HL-60 (cell line): ENCODE results near the gene DSG3.

Experiments
- CTCF ChIP-seq: IDR thresholded peaks from one replicate; pipeline ENCODE4 v1.5.1; 2011; ENCODE audit warnings: low read length, control low read depth, inconsistent platforms; ENCODE audit not compliant: insufficient read depth
- GABPA ChIP-seq: IDR thresholded peaks from 2 replicates; pipeline ENCODE4 v1.6.1; 2012; ENCODE audit warnings: low read depth
- POLR2AphosphoS5 ChIP-seq: IDR thresholded peaks from 2 replicates; pipeline ENCODE4 v1.6.1; 2012; ENCODE audit warnings: low read depth
- SPI1 ChIP-seq: IDR thresholded peaks from 2 replicates; pipeline ENCODE4 v1.6.1; 2012; ENCODE audit warnings: low read depth, mild to moderate bottlenecking, borderline replicate concordance
- TF ChIP-seq, protein P1 (sequence below): IDR thresholded peaks from 2 replicates; pipeline ENCODE4 v1.6.1; 2012; ENCODE audit warnings: low read depth; ENCODE audit not compliant: insufficient replicate concordance

DNA sequence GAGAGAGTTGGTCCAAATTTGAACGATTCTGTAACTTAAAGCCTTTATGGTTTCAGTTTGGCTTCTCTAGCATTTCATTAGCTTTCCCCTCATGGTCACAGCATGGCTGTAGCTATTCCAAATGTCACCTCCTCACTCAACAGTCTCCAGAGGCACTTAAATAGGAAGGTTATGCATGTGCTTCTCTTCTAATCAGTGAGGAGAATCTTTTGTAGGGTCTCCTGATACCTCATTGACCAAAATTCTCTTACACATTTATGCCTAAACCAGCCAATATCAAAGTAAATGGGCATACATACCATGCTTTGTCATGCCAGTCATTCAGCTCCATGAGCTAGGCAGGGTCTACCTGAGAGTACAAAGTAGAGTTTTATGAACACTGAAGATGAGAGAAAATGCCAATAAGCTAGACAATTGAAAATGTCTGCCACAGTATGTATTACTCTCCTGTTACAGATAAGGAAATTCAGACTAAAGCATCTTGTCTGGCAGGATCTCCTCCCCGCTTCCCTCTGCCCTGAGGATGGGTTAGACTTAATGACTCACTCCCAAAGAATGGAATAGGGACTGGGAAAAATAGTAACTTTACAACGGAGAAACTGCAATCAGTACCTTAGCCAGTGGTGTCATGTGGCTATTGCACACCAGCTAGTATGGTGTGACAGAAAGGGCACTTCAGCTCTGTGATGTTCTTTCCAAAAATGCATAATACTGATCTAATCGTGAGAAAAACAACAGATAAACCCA, 65.8 kb downstream of the DSG3 start:
- TF ChIP-seq CTCF (no peak), POLR2AphosphoS5 (no peak), SPI1 (no peak), GABPA (no peak)
- TF ChIP-seq, protein P1, sequence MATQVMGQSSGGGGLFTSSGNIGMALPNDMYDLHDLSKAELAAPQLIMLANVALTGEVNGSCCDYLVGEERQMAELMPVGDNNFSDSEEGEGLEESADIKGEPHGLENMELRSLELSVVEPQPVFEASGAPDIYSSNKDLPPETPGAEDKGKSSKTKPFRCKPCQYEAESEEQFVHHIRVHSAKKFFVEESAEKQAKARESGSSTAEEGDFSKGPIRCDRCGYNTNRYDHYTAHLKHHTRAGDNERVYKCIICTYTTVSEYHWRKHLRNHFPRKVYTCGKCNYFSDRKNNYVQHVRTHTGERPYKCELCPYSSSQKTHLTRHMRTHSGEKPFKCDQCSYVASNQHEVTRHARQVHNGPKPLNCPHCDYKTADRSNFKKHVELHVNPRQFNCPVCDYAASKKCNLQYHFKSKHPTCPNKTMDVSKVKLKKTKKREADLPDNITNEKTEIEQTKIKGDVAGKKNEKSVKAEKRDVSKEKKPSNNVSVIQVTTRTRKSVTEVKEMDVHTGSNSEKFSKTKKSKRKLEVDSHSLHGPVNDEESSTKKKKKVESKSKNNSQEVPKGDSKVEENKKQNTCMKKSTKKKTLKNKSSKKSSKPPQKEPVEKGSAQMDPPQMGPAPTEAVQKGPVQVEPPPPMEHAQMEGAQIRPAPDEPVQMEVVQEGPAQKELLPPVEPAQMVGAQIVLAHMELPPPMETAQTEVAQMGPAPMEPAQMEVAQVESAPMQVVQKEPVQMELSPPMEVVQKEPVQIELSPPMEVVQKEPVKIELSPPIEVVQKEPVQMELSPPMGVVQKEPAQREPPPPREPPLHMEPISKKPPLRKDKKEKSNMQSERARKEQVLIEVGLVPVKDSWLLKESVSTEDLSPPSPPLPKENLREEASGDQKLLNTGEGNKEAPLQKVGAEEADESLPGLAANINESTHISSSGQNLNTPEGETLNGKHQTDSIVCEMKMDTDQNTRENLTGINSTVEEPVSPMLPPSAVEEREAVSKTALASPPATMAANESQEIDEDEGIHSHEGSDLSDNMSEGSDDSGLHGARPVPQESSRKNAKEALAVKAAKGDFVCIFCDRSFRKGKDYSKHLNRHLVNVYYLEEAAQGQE: no peak
